Measurements from ENCODE around the gene ERMAP.

The ERMAP gene

DNA sequence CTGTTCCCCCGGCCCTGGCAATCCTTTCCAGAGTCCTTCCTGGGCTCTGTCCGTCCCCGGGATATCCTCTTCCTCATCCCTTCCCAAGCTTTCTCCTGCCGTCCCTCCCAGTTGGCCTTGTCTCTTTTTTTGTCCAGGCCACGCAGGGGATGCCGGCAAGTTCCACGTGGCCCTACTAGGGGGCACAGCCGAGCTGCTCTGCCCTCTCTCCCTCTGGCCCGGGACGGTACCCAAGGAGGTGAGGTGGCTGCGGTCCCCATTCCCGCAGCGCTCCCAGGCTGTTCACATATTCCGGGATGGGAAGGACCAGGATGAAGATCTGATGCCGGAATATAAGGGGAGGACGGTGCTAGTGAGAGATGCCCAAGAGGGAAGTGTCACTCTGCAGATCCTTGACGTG, 13.7 kb downstream of the ERMAP start:
- Histone ChIP-seq H3K27ac (ENCODE audit: low read length) (no peak overlapping the region), H3K4me1 (ENCODE audit: control insufficient read depth, insufficient read depth, low read length) (no peaks in the 10 kb centered on the region), H3K4me3 (ENCODE audit: low read length in 2 of 2) (no peak overlapping the region), H3K27me3 (ENCODE audit: control insufficient read depth in 1 of 2, insufficient read depth in 2 of 2, low read length in 2 of 2) (no peaks in the 10 kb centered on the region), H3K9me3 (ENCODE audit: control insufficient read depth in 2 of 2, low read length in 2 of 2) (no peaks in the 10 kb centered on the region), H3K36me3 (ENCODE audit: control insufficient read depth in 2 of 2, insufficient read depth in 2 of 2, low read length in 2 of 2) (peaks cover 0 to 6% of the 10 kb centered on the region in 2 donors), H3K9ac (ENCODE audit: low read length in 2 of 2) (no peak overlapping the region)

DNA sequence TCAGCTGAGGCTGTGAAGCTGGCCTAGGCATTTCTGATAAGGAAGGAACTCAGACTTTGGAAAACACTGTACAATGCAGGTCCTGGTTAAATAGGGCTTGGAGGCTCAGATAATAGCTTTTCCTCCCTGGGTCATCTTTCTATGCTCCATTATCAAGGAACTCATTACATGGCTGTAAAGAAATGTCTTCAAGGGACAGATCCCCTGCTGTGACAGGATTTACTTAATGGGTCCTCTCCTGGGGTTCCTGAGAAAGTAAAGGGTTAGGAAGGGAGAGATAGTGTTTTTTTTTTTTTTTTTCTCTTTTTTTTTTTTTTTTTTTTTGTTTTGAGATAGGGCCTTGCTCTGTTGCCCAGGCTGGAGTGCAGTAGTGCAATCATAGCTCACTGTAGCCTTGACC, 14.4 kb downstream of the ERMAP start:
- Histone ChIP-seq H3K27me3 (ENCODE audit: control insufficient read depth in 1 of 2, insufficient read depth in 2 of 2, low read length in 2 of 2) (no peaks in the 10 kb centered on the region), H3K9ac (ENCODE audit: low read length in 2 of 2) (no peak overlapping the region), H3K27ac (ENCODE audit: low read length) (no peak overlapping the region), H3K36me3 (ENCODE audit: control insufficient read depth in 2 of 2, insufficient read depth in 2 of 2, low read length in 2 of 2) (peaks cover 0 to 6% of the 10 kb centered on the region in 2 donors), H3K9me3 (ENCODE audit: control insufficient read depth in 2 of 2, low read length in 2 of 2) (no peaks in the 10 kb centered on the region), H3K4me1 (ENCODE audit: control insufficient read depth, insufficient read depth, low read length) (no peaks in the 10 kb centered on the region), H3K4me3 (ENCODE audit: low read length in 2 of 2) (no peak overlapping the region)

DNA sequence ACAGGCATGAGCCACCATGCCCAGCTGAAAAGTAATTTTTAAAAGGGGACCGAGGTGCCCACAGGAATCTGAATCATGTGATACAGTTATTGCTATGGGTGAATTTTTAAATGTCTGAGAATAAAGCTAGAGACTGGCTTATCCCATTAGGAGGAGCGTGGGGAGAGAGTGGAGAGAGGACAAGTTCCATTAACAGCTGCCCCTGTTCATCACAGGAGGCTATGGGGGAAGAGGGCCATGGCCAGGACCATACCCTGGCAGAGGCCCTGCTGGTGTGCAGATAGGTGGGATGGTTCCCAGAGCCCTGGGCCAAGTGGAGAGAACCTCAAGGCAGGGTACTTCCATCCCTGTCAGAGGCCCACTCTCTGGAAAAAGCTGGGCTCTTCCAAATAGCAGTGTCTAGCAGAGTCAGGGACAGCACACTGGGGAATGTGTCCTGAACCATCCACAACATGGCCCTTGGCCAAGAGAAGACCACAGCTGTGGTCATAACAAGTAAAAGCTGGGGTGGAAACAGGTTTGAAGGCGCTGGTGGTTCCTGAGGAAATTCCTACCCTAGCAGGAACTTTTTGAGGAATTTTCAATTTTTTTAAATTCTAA, 15.8 kb downstream of the ERMAP start:
- Histone ChIP-seq H3K36me3 (ENCODE audit: control insufficient read depth in 2 of 2, insufficient read depth in 2 of 2, low read length in 2 of 2) (peaks cover 0 to 6% of the 10 kb centered on the region in 2 donors), H3K4me1 (ENCODE audit: control insufficient read depth, insufficient read depth, low read length) (no peaks in the 10 kb centered on the region), H3K9me3 (ENCODE audit: control insufficient read depth in 2 of 2, low read length in 2 of 2) (no peaks in the 10 kb centered on the region), H3K27me3 (ENCODE audit: control insufficient read depth in 1 of 2, insufficient read depth in 2 of 2, low read length in 2 of 2) (no peaks in the 10 kb centered on the region), H3K27ac (ENCODE audit: low read length) (no peak overlapping the region), H3K9ac (ENCODE audit: low read length in 2 of 2) (no peak overlapping the region), H3K4me3 (ENCODE audit: low read length in 2 of 2) (no peak overlapping the region)

- H3K36me3 ChIP-seq (ENCODE audit: control insufficient read depth in 2 of 2, insufficient read depth in 2 of 2, low read length in 2 of 2) = peaks cover 3 to 6% of the 10 kb centered on the region in 2 donors
- H3K9me3 ChIP-seq (ENCODE audit: control insufficient read depth in 2 of 2, low read length in 2 of 2) = no peaks in the 10 kb centered on the region
- no peak overlapping the region for H3K9ac ChIP-seq (ENCODE audit: low read length in 2 of 2)
- H3K4me1 ChIP-seq (ENCODE audit: control insufficient read depth, insufficient read depth, low read length) = no peaks in the 10 kb centered on the region
- no peak overlapping the region for H3K4me3 ChIP-seq (ENCODE audit: low read length in 2 of 2)
- no peak overlapping the region for H3K27ac ChIP-seq (ENCODE audit: low read length)
- no peaks in the 10 kb centered on the region for H3K27me3 ChIP-seq (ENCODE audit: control insufficient read depth in 1 of 2, insufficient read depth in 2 of 2, low read length in 2 of 2)
Measured at GRCh38 chr1:42833981-42834380, 17.1 kb downstream of the ERMAP start.

DNA sequence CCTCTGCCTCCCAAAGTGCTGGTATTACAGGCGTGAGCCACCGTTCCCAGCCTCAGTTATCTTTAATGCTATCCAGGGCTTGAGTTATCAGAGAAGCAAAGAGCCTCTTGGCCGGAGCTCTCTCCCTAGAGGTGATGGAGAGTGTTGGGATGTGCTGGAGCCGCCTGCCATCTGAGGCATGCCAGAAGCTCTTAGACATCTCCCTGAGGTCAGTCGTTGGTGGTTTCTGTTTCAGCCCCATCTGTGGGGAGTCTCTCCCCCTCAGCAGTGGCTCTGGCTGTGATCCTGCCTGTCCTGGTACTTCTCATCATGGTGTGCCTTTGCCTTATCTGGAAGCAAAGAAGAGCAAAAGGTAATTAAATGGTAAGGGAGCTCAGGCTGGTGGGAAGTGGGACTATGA, 17.9 kb downstream of the ERMAP start:
- no peaks in the 10 kb centered on the region for H3K27me3 ChIP-seq (ENCODE audit: control insufficient read depth in 1 of 2, insufficient read depth in 2 of 2, low read length in 2 of 2)
- H3K4me3 ChIP-seq (ENCODE audit: low read length in 2 of 2) = no peak overlapping the region
- no peak overlapping the region for H3K27ac ChIP-seq (ENCODE audit: low read length)
- no peak overlapping the region for H3K9ac ChIP-seq (ENCODE audit: low read length in 2 of 2)
- H3K4me1 ChIP-seq (ENCODE audit: control insufficient read depth, insufficient read depth, low read length) = no peaks in the 10 kb centered on the region
- peaks cover 2 to 3% of the 10 kb centered on the region in 2 donors for H3K36me3 ChIP-seq (ENCODE audit: control insufficient read depth in 2 of 2, insufficient read depth in 2 of 2, low read length in 2 of 2)
- H3K9me3 ChIP-seq (ENCODE audit: control insufficient read depth in 2 of 2, low read length in 2 of 2) = no peaks in the 10 kb centered on the region

- Histone ChIP-seq H3K4me3 (ENCODE audit: low read length in 2 of 2) (no peak overlapping the region), H3K27ac (ENCODE audit: low read length) (no peak overlapping the region), H3K27me3 (ENCODE audit: control insufficient read depth in 1 of 2, insufficient read depth in 2 of 2, low read length in 2 of 2) (no peaks in the 10 kb centered on the region), H3K9ac (ENCODE audit: low read length in 2 of 2) (no peak overlapping the region), H3K9me3 (ENCODE audit: control insufficient read depth in 2 of 2, low read length in 2 of 2) (no peaks in the 10 kb centered on the region), H3K4me1 (ENCODE audit: control insufficient read depth, insufficient read depth, low read length) (no peaks in the 10 kb centered on the region), H3K36me3 (ENCODE audit: control insufficient read depth in 2 of 2, insufficient read depth in 2 of 2, low read length in 2 of 2) (peaks cover 2 to 3% of the 10 kb centered on the region in 2 donors)
Measured at GRCh38 chr1:42835422-42835821, 18.5 kb downstream of the ERMAP start.

GRCh38 chr1:42837709-42838108, 20.8 kb downstream of the ERMAP start:
- H3K36me3 ChIP-seq (ENCODE audit: control insufficient read depth in 2 of 2, insufficient read depth in 2 of 2, low read length in 2 of 2) = peaks cover 3 to 11% of the 10 kb centered on the region in 2 donors

GRCh38 chr1:42838482-42839190, 21.7 kb downstream of the ERMAP start:
- no peaks in the 10 kb centered on the region for H3K9me3 ChIP-seq (ENCODE audit: control insufficient read depth in 2 of 2, low read length in 2 of 2)
- no peak overlapping the region for H3K9ac ChIP-seq (ENCODE audit: low read length in 2 of 2)
- H3K27me3 ChIP-seq (ENCODE audit: control insufficient read depth in 1 of 2, insufficient read depth in 2 of 2, low read length in 2 of 2) = no peaks in the 10 kb centered on the region
- H3K36me3 ChIP-seq (ENCODE audit: control insufficient read depth in 2 of 2, insufficient read depth in 2 of 2, low read length in 2 of 2) = peaks cover 3 to 16% of the 10 kb centered on the region in 2 donors
- no peak overlapping the region for H3K27ac ChIP-seq (ENCODE audit: low read length)
- no peaks in the 10 kb centered on the region for H3K4me1 ChIP-seq (ENCODE audit: control insufficient read depth, insufficient read depth, low read length)
- no peak overlapping the region for H3K4me3 ChIP-seq (ENCODE audit: low read length in 2 of 2)

More at GRCh38 chr1:42837709-42838108, 20.8 kb downstream of the ERMAP start:
- H3K27ac ChIP-seq (ENCODE audit: low read length) = no peak overlapping the region
- H3K27me3 ChIP-seq (ENCODE audit: control insufficient read depth in 1 of 2, insufficient read depth in 2 of 2, low read length in 2 of 2) = no peaks in the 10 kb centered on the region
- H3K9ac ChIP-seq (ENCODE audit: low read length in 2 of 2) = no peak overlapping the region
- H3K9me3 ChIP-seq (ENCODE audit: control insufficient read depth in 2 of 2, low read length in 2 of 2) = no peaks in the 10 kb centered on the region
- H3K4me1 ChIP-seq (ENCODE audit: control insufficient read depth, insufficient read depth, low read length) = no peaks in the 10 kb centered on the region
- no peak overlapping the region for H3K4me3 ChIP-seq (ENCODE audit: low read length in 2 of 2)

GRCh38 chr1:42841010-42841409, 24.1 kb downstream of the ERMAP start:
- H3K9ac ChIP-seq (ENCODE audit: low read length in 2 of 2) = no peak overlapping the region
- no peak overlapping the region for H3K27ac ChIP-seq (ENCODE audit: low read length)
- H3K4me1 ChIP-seq (ENCODE audit: control insufficient read depth, insufficient read depth, low read length) = no peaks in the 10 kb centered on the region
- no peaks in the 10 kb centered on the region for H3K27me3 ChIP-seq (ENCODE audit: control insufficient read depth in 1 of 2, insufficient read depth in 2 of 2, low read length in 2 of 2)
- H3K9me3 ChIP-seq (ENCODE audit: control insufficient read depth in 2 of 2, low read length in 2 of 2) = no peaks in the 10 kb centered on the region
- no peak overlapping the region for H3K4me3 ChIP-seq (ENCODE audit: low read length in 2 of 2)
- H3K36me3 ChIP-seq (ENCODE audit: control insufficient read depth in 2 of 2, insufficient read depth in 2 of 2, low read length in 2 of 2) = peaks cover 3 to 15% of the 10 kb centered on the region in 2 donors

GRCh38 chr1:42841440-42842147, 24.7 kb downstream of the ERMAP start:
- Histone ChIP-seq H3K9me3 (ENCODE audit: control insufficient read depth in 2 of 2, low read length in 2 of 2) (no peaks in the 10 kb centered on the region), H3K4me1 (ENCODE audit: control insufficient read depth, insufficient read depth, low read length) (no peaks in the 10 kb centered on the region), H3K36me3 (ENCODE audit: control insufficient read depth in 2 of 2, insufficient read depth in 2 of 2, low read length in 2 of 2) (peaks cover 3 to 15% of the 10 kb centered on the region in 2 donors), H3K27ac (ENCODE audit: low read length) (no peak overlapping the region), H3K4me3 (ENCODE audit: low read length in 2 of 2) (no peak overlapping the region), H3K27me3 (ENCODE audit: control insufficient read depth in 1 of 2, insufficient read depth in 2 of 2, low read length in 2 of 2) (no peaks in the 10 kb centered on the region), H3K9ac (ENCODE audit: low read length in 2 of 2) (no peak overlapping the region)
